ENCODE data around the gene NHERF2.

NHERF2 gene

GRCh38 chr16:2074071-2074470, 47.4 kb downstream of the NHERF2 start:
- DNase-seq (ENCODE audit: low read depth), result no peak
- H3K4me3 ChIP-seq (ENCODE audit: low read depth, low read length), result no peak overlapping the region

DNA sequence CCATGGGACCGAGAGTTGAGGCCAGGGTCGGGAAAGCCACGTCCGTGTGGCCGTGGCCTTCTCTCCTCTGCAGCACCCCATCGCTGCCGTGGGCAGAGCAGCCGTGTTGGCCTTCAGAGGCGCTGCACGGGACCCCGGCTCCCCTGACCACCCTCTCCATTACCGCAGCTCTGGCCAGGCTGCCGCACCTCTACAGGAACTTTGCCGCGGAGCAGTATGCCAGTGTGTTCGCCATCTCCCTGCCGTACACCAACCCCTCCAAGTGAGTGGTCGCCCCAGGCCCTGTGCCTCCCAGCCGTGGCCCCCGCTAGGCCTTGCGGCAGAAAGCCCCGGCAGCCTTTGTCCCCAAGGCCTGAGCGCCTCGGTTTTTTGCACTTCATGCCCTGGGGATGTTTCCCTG, 48.9 kb downstream of the NHERF2 start:
- H3K4me3 ChIP-seq (ENCODE audit: low read depth, low read length), result no peak overlapping the region

DNA sequence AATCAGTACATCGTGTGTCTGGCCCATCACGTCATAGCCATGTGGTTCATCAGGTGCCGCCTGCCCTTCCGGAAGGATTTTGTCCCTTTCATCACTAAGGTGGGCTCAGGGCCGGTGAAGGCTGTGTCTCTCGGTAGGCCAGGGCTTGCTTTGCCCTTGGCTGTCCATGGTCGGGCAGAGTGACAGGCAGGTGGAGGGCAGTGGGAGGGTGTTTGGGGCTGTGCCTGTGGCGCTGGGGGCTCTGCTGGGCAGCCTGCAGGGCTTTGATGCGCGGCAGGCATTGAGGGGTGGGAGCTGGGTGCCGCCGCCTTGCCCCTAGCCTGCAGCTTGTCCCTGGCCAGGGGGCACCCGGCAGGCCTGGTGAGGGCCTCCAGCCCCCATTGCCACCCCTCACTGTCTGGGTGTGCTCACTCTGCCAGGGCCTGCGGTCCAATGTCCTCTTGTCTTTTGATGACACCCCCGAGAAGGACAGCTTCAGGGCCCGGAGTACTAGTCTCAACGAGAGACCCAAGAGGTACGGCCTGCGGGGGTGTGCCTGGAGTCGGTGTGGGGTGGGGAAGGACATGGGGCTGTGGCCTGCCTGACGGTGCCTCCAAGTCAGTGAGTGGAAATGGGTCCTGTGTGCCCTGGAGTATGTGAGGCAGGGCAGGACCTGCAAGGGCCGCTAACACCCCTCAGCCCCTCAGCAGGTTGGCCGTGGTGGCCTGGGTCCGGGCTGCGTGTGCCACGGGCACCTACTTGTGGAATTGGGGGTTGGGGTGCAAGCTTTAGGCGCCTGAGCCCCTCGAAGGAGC, 49.6 kb downstream of the NHERF2 start:
- H3K4me3 ChIP-seq (ENCODE audit: low read depth, low read length), result no peak overlapping the region

More for the DNA sequence above, 48.9 kb downstream of the NHERF2 start:
- no peak for DNase-seq (ENCODE audit: low read depth)

GRCh38 chr16:2077016-2077415, 50.3 kb downstream of the NHERF2 start:
- H3K4me3 ChIP-seq (ENCODE audit: low read depth, low read length), result no peak overlapping the region
- no peak for DNase-seq (ENCODE audit: low read depth)

More for the DNA sequence above, 49.6 kb downstream of the NHERF2 start:
- no peak for DNase-seq (ENCODE audit: low read depth)

DNA sequence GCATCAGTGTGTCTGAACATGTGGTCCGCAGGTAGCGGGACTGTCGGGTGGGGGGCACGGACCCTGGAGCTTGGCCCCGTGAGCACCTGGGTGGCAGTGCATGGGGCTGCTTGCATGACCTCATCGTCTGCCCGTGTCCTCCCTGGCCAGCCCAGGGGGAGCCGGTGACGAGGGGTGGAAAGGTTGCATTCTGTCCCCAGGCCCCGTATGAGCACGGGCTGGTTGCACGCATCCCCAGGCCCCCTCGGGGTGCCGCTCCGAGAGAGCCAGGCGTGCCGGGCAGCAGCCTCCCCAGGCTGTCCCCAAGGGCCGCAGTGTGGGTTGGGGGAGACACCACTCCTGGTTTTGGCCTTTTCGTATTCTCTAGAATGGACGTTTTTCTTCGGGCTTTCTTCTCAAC, 51.0 kb downstream of the NHERF2 start:
- no peak overlapping the region for H3K4me3 ChIP-seq (ENCODE audit: low read depth, low read length)
- no peak for DNase-seq (ENCODE audit: low read depth)

GRCh38 chr16:2078096-2078495, 51.4 kb downstream of the NHERF2 start:
- H3K4me3 ChIP-seq (ENCODE audit: low read depth, low read length), result no peak overlapping the region
- DNase-seq (ENCODE audit: low read depth), result no peak

DNA sequence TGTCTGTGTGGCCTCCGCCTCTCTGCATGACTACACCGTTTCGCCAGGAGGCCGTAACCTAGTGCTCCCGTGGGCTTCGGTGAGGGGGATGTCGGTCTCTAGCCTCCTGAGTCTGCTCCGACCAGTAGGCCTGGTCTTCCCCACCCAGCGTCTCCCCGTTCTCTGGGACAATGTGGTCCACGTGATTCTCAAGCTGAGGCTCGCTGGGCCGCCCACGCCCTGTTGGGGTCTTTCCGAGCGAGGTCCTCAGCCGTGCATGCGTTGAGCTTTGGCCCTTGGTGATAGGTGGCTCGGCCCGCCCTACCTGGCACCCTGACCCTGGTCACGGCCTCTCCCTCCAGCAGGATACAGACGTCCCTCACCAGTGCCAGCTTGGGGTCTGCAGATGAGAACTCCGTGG, 52.0 kb downstream of the NHERF2 start:
- DNase-seq (ENCODE audit: low read depth), result no peak
- no peak overlapping the region for H3K4me3 ChIP-seq (ENCODE audit: low read depth, low read length)

DNA sequence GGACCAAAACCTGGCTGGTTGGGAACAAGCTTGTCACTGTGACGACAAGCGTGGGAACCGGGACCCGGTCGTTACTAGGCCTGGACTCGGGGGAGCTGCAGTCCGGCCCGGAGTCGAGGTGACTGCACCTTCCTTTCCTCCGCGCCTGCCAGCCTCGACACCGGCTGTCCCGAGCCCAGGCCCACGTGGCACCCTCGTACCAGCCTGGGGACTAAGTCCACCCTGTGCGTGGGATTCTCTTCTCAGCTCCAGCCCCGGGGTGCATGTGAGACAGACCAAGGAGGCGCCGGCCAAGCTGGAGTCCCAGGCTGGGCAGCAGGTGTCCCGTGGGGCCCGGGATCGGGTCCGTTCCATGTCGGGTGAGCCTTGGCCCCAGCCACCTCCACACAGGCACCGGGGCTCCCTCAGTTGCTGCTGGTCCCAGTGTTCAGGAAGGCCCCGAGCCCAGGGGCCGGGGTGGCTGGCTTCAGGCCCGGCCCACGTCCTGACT, 52.7 kb downstream of the NHERF2 start:
- H3K4me3 ChIP-seq (ENCODE audit: low read depth, low read length), result no peak overlapping the region
- DNase-seq (ENCODE audit: low read depth), result no peak

DNA sequence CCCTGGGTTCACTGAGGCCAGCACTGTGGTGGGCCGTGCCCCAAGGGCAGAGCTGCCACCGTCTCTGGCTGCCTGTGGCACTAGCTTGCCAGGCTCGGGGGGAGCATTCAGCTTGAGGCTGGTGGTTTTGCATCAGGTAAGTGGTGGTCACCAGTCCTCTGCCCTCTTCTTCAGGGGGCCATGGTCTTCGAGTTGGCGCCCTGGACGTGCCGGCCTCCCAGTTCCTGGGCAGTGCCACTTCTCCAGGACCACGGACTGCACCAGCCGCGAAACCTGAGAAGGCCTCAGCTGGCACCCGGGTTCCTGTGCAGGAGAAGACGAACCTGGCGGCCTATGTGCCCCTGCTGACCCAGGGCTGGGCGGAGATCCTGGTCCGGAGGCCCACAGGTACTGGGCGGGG, 53.3 kb downstream of the NHERF2 start:
- no peak for DNase-seq (ENCODE audit: low read depth)
- H3K4me3 ChIP-seq (ENCODE audit: low read depth, low read length), result no peak overlapping the region

DNA sequence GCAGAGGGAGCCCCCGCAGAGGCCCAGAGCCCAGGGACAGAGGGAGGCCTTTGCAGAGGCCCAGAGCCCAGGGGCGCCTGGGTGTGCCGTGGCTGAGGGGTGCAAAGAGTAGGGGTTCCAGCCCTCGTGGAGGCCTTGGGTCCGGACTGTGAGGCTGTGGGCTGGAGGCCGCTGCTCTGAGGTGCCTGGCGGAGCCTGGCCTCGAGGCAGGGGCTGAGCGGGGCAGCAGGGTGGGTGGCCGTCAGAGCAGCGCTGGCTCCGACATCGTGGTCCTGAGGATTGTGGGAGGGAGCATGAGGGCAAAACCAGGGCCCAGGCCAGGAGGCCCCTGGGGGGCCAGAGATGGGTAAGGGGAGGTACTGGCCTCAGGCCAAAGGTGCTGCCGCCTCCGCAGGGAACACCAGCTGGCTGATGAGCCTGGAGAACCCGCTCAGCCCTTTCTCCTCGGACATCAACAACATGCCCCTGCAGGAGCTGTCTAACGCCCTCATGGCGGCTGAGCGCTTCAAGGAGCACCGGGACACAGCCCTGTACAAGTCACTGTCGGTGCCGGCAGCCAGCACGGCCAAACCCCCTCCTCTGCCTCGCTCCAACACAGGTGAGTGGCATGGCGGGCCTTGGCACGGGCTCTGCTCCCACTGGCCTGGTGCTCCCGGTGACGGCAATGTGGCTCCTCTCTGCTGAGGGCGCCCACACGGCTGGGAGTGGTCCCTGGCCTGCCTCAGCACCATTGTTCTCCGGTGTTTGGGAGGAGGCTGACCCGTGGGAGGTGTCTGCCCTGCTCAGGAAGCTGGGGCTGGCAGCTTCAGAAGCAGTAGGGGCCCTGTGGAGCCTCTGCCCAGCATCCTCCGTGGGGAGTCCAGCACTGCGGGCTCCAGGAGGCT, 54.7 kb downstream of the NHERF2 start:
- DNase-seq (ENCODE audit: low read depth), result no peak
- no peak overlapping the region for H3K4me3 ChIP-seq (ENCODE audit: low read depth, low read length)

GRCh38 chr16:2082171-2082982, 55.7 kb downstream of the NHERF2 start:
- H3K4me3 ChIP-seq (ENCODE audit: low read depth, low read length), result no peak overlapping the region
- DNase-seq (ENCODE audit: low read depth), result no peak

DNA sequence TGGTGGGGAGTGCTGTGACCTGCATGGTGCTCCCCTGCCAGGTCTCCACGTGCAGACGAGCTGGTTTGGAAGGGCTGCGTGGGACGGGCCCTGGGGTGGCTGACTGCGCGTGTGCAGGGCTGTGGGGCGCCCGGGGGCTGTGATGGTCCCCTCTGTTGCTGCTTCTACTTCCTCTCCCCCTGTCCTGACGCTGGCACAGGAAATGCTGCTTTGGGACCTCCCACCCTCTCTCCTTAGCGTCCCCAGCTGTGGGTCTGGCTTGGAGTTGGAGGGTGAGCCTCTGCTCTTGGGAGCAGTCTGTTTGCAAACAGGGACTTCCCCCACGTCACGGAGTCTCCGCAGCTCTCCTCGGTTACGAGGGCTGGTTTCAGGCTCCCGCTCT, 56.3 kb downstream of the NHERF2 start:
- H3K4me3 ChIP-seq (ENCODE audit: low read depth, low read length), result no peak overlapping the region
- DNase-seq (ENCODE audit: low read depth), result no peak

- DNase-seq (ENCODE audit: low read depth), result no peak
- H3K4me3 ChIP-seq (ENCODE audit: low read depth, low read length), result no peak overlapping the region
Measured at GRCh38 chr16:2083409-2083808, 56.7 kb downstream of the NHERF2 start.

- no peak for DNase-seq (ENCODE audit: low read depth)
Measured at GRCh38 chr16:2083876-2084780, 57.4 kb downstream of the NHERF2 start.

GRCh38 chr16:2084895-2085625, 58.4 kb downstream of the NHERF2 start:
- no peak overlapping the region for H3K4me3 ChIP-seq (ENCODE audit: low read depth, low read length)

More at GRCh38 chr16:2083876-2084780, 57.4 kb downstream of the NHERF2 start:
- no peak overlapping the region for H3K4me3 ChIP-seq (ENCODE audit: low read depth, low read length)

GRCh38 chr16:2085669-2086068, 59.0 kb downstream of the NHERF2 start:
- H3K4me3 ChIP-seq (ENCODE audit: low read depth, low read length), result no peak overlapping the region
- DNase-seq (ENCODE audit: low read depth), result no peak

More at GRCh38 chr16:2084895-2085625, 58.4 kb downstream of the NHERF2 start:
- no peak for DNase-seq (ENCODE audit: low read depth)

GRCh38 chr16:2086106-2086742, 59.5 kb downstream of the NHERF2 start:
- H3K4me3 ChIP-seq (ENCODE audit: low read depth, low read length), result no peak overlapping the region
- DNase-seq (ENCODE audit: low read depth), result no peak

Data from skeletal muscle cell (primary cell).